ENCODE data around the gene GPRIN3. TPM values are rescaled to one million over a fixed set of nuclear protein-coding genes. Genes with fewer than 3 reads are reported as not detected.
"Not testable (repeated sequence)": the region's sequence is repeated elsewhere in the genome, so short reads cannot be mapped to it uniquely, and the experiment has no call there.

The GPRIN3 gene
- polyA plus RNA-seq, 1 donor (not counting 4 experiments of a cell fraction or from before 2014, with no cell fraction given), result not detected

GRCh38 chr4:89254847-89255246 lies 52.8 kb downstream of the GPRIN3 start:
- Histone ChIP-seq H3K9me1 (ENCODE audit: control insufficient read depth, extremely low read depth, insufficient read depth, low read length) (no peaks in the 10 kb centered on the region), H3K36me3 (ENCODE audit: control insufficient read depth in 2 of 2, extremely low read depth in 1 of 2, insufficient read depth in 2 of 2, low read length in 2 of 2) (no peaks in the 10 kb centered on the region), H3K4me2 (ENCODE audit: control insufficient read depth, extremely low read depth, insufficient read depth, low read depth, low read length) (no peak overlapping the region), H3K79me2 (ENCODE audit: control insufficient read depth, insufficient read depth, low read length) (no peaks in the 10 kb centered on the region), H4K20me1 (ENCODE audit: control insufficient read depth, extremely low read depth, insufficient read depth, low read length) (no peaks in the 10 kb centered on the region), H3K9me3 (ENCODE audit: control insufficient read depth, low read depth, low read length) (no peaks in the 10 kb centered on the region), H3K27ac (ENCODE audit: control insufficient read depth, insufficient read depth, low read length) (no peak overlapping the region), H2AFZ (ENCODE audit: control insufficient read depth, low read length) (no peak overlapping the region), H3K9ac (ENCODE audit: control insufficient read depth, extremely low read depth, insufficient read depth, low read length) (no peak overlapping the region), H3K27me3 (ENCODE audit: control insufficient read depth, extremely low read depth, insufficient read depth, low read length) (peaks cover under 1% of the 10 kb centered on the region), H3K4me1 (ENCODE audit: control insufficient read depth, extremely low read depth, insufficient read depth, low read length) (no peaks in the 10 kb centered on the region), H3K4me3 (ENCODE audit: control insufficient read depth in 2 of 3, extremely low read depth in 1 of 3, insufficient read depth in 2 of 3, low read depth in 1 of 3, low read length in 3 of 3) (no peak overlapping the region)
- no peak for TF ChIP-seq EZH2 (IDR thresholded peaks at IDR 0.05; ENCODE audit: low read length)
- TF ChIP-seq, protein P1, sequence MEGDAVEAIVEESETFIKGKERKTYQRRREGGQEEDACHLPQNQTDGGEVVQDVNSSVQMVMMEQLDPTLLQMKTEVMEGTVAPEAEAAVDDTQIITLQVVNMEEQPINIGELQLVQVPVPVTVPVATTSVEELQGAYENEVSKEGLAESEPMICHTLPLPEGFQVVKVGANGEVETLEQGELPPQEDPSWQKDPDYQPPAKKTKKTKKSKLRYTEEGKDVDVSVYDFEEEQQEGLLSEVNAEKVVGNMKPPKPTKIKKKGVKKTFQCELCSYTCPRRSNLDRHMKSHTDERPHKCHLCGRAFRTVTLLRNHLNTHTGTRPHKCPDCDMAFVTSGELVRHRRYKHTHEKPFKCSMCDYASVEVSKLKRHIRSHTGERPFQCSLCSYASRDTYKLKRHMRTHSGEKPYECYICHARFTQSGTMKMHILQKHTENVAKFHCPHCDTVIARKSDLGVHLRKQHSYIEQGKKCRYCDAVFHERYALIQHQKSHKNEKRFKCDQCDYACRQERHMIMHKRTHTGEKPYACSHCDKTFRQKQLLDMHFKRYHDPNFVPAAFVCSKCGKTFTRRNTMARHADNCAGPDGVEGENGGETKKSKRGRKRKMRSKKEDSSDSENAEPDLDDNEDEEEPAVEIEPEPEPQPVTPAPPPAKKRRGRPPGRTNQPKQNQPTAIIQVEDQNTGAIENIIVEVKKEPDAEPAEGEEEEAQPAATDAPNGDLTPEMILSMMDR (optimal IDR thresholded peaks at IDR 0.05 in 1 of 3, IDR thresholded peaks at IDR 0.05 in 1 of 3, conservative IDR thresholded peaks at IDR 0.05 in 1 of 3; ENCODE audit: extremely low read depth in 1 of 3, insufficient read depth in 2 of 3, low read length in 3 of 3), result peak; percentile 71 to 75 (median 74)
- FAIRE-seq (no peak), DNase-seq (ENCODE audit: low read depth, low spot score) (no peak)
- dilution Hi-C loops (cut with MboI; ENCODE audit: extremely low pct_ligation_motif_present, low sequenced_read_pairs), result no loop called here

DNA sequence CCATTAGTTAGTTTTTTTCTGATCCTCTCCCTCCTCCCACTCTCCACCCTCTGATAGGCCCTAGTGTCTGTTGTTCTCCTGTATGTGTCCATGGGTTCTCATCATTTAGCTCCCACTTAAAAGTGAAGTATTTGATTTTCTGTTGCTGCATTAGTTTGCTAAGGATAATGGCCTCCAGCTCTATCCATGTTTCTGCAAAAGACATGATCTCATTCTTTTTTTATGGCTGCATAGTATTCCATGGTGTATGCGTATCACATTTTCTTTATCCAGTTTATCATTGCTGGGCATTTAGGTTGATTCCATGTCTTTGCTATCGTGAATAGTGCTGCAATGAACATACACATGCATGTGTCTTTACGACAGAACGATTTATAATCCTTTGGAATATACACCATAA lies 53.3 kb downstream of the GPRIN3 start:
- H3K4me2 ChIP-seq (ENCODE audit: control insufficient read depth, extremely low read depth, insufficient read depth, low read depth, low read length); FAIRE-seq; DNase-seq (ENCODE audit: low read depth, low spot score); H3K79me2 ChIP-seq (ENCODE audit: control insufficient read depth, insufficient read depth, low read length); dilution Hi-C loops (cut with MboI; ENCODE audit: extremely low pct_ligation_motif_present, low sequenced_read_pairs); H3K9ac ChIP-seq (ENCODE audit: control insufficient read depth, extremely low read depth, insufficient read depth, low read length); H3K27me3 ChIP-seq (ENCODE audit: control insufficient read depth, extremely low read depth, insufficient read depth, low read length); H2AFZ ChIP-seq (ENCODE audit: control insufficient read depth, low read length); H3K4me3 ChIP-seq (ENCODE audit: control insufficient read depth in 2 of 3, extremely low read depth in 1 of 3, insufficient read depth in 2 of 3, low read depth in 1 of 3, low read length in 3 of 3); H3K36me3 ChIP-seq (ENCODE audit: control insufficient read depth in 2 of 2, extremely low read depth in 1 of 2, insufficient read depth in 2 of 2, low read length in 2 of 2); H3K27ac ChIP-seq (ENCODE audit: control insufficient read depth, insufficient read depth, low read length); H3K9me3 ChIP-seq (ENCODE audit: control insufficient read depth, low read depth, low read length); H3K9me1 ChIP-seq (ENCODE audit: control insufficient read depth, extremely low read depth, insufficient read depth, low read length); H3K4me1 ChIP-seq (ENCODE audit: control insufficient read depth, extremely low read depth, insufficient read depth, low read length); H4K20me1 ChIP-seq (ENCODE audit: control insufficient read depth, extremely low read depth, insufficient read depth, low read length): not testable (repeated sequence)

DNA sequence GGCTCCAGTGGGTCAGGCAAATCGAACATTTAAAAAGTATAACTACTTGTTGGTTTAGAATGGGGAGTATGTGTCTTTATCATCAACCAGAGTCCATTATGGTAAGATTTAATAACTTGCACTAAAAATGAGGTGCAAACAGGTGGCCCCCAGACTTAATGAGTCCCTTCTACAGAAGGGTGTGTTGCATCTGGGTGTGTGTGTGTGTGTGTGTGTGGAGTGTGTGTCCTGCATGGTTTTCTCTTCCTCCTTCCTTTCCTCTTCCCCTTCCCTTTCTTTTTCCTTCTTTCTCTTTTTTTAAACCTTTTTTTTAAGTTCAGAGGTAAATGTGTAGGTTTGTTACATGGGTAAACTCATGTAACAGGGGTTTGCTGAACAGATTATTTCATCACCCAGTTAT lies 53.7 kb downstream of the GPRIN3 start:
- dilution Hi-C loops (cut with MboI; ENCODE audit: extremely low pct_ligation_motif_present, low sequenced_read_pairs), result no loop called here
- Histone ChIP-seq H3K79me2 (ENCODE audit: control insufficient read depth, insufficient read depth, low read length) (no peaks in the 10 kb centered on the region), H4K20me1 (ENCODE audit: control insufficient read depth, extremely low read depth, insufficient read depth, low read length) (no peaks in the 10 kb centered on the region), H3K4me3 (ENCODE audit: control insufficient read depth in 2 of 3, extremely low read depth in 1 of 3, insufficient read depth in 2 of 3, low read depth in 1 of 3, low read length in 3 of 3) (no peak overlapping the region), H3K27ac (ENCODE audit: control insufficient read depth, insufficient read depth, low read length) (no peak overlapping the region), H3K9ac (ENCODE audit: control insufficient read depth, extremely low read depth, insufficient read depth, low read length) (no peak overlapping the region), H3K9me1 (ENCODE audit: control insufficient read depth, extremely low read depth, insufficient read depth, low read length) (no peaks in the 10 kb centered on the region), H3K4me2 (ENCODE audit: control insufficient read depth, extremely low read depth, insufficient read depth, low read depth, low read length) (no peak overlapping the region), H3K36me3 (ENCODE audit: control insufficient read depth in 2 of 2, extremely low read depth in 1 of 2, insufficient read depth in 2 of 2, low read length in 2 of 2) (no peaks in the 10 kb centered on the region), H3K9me3 (ENCODE audit: control insufficient read depth, low read depth, low read length) (no peaks in the 10 kb centered on the region), H2AFZ (ENCODE audit: control insufficient read depth, low read length) (no peak overlapping the region), H3K4me1 (ENCODE audit: control insufficient read depth, extremely low read depth, insufficient read depth, low read length) (no peaks in the 10 kb centered on the region), H3K27me3 (ENCODE audit: control insufficient read depth, extremely low read depth, insufficient read depth, low read length) (peaks cover 9% of the 10 kb centered on the region)
- no peak for FAIRE-seq
- DNase-seq (ENCODE audit: low read depth, low spot score), result no peak
- no peak for TF ChIP-seq EZH2 (IDR thresholded peaks at IDR 0.05; ENCODE audit: low read length)
- TF ChIP-seq, protein P1 (optimal IDR thresholded peaks at IDR 0.05 in 1 of 3, IDR thresholded peaks at IDR 0.05 in 1 of 3, conservative IDR thresholded peaks at IDR 0.05 in 1 of 3; ENCODE audit: extremely low read depth in 1 of 3, insufficient read depth in 2 of 3, low read length in 3 of 3), result no peak

Data from keratinocyte (primary cell).